HG03460 (cell line): ENCODE measurements around the gene TIMM22.

Experiments used
- ATAC-seq: cut with Tn5 transposase; IDR thresholded peaks from one replicate; pipeline ENCODE4 v1.9.1; 2021; ENCODE audit not compliant: unreplicated experiment

TIMM22 gene

DNA sequence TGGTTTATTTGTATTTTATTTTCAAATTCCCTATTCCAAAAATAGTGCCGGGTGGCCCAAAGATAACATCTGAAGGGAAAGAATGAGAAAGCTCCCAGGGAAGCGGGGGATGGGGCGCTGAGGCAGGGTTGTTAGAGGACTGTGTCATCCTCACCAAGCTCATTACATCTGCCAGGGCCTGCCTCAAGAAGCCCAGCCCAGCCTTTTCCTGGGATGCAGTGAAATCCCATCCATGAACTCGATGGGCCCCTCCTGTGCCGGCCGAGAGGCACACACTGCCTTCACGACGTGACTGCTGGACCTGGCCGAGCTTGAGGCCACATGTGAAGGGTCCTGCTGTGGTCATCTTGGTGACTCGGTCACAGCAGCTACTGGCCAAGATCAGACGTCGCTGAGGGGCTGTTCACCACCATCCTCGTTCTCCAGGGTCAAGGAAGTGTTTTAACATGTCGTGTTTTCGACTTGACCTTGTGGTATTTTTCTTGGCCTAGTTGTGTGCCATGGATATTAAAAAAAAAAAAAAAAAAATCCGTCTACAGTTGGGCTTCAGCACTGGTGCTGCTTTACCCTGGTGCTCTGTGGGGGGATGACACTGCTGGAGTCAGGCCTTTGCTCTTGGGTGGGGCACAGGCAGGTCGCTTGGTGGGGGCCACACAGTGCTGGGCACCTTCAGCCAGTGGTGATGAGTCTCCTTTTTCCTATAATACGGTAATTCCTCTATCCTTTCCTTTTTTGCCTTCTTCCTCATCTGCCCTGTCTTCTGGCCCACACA, 4.9 kb downstream of the TIMM22 start:
- no peak for ATAC-seq

DNA sequence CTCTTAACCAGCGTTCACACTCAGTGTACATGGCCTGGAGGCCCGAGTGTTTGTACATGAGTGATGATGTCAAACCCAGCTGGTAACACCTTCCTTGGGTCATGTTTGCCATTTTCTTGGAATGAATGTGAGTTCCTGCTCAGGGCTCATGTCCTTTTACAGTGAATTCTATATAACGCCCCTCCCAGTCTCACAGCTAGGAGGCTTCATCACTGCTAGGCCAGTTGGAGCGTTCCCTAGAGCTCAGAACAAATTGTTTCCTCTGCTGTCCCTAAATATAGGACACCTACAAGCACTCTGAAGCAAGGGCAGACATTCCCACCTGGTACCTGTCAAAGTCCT, 5.5 kb downstream of the TIMM22 start:
- no peak for ATAC-seq

DNA sequence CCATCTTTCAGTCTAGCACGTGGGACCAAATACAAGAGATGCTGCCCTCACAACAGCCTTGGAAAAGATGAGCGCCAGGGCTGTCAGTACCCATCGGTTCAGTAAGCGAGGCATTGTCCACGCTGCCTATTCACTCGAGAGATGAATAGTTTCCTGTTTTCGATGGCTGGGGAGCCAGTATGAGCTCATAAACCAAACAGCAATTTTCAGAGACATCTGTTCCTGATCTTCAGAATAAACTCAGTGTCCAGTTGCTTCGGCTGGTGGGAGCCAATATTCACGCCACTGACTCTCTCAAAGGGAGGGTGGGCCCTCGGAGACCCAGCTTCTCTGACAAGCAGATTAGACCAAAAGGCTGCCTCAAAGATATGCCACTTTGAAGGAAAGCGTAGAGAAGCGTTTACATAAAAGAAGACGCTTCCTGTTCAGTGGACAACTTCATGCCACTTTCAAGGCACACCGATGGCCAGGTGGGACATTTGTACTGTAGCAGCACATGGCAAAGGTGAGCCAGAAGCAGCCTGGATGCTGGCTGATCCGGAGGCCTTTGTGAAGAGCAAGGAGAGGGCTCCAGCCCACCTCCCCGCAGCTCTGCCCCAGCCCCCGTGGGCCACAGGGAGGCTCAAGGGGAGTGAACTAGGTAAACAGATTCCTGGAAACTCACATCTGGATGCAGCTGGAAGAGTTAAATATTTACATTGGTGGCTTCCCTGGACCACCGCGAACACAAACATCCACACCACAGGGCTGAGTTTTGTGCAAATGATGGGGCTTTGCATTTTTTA, 6.0 kb downstream of the TIMM22 start:
- no peak for ATAC-seq

DNA sequence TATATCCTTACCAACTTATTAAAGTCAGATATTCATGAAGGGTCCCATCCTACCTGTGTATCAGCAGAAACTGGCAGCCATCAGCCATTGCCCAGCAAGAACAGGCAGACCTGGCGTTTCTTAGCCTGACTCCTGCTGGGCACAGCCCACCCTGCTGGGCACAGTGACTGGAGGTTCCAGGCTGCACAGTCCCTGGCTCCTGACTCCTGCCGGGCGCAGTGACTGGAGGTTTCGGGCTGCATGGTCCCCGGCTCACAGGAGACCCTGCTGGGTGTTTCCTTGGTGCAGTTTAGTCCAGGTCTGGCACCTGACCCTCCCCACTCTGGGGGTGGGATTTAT, 6.7 kb downstream of the TIMM22 start:
- no peak for ATAC-seq

DNA sequence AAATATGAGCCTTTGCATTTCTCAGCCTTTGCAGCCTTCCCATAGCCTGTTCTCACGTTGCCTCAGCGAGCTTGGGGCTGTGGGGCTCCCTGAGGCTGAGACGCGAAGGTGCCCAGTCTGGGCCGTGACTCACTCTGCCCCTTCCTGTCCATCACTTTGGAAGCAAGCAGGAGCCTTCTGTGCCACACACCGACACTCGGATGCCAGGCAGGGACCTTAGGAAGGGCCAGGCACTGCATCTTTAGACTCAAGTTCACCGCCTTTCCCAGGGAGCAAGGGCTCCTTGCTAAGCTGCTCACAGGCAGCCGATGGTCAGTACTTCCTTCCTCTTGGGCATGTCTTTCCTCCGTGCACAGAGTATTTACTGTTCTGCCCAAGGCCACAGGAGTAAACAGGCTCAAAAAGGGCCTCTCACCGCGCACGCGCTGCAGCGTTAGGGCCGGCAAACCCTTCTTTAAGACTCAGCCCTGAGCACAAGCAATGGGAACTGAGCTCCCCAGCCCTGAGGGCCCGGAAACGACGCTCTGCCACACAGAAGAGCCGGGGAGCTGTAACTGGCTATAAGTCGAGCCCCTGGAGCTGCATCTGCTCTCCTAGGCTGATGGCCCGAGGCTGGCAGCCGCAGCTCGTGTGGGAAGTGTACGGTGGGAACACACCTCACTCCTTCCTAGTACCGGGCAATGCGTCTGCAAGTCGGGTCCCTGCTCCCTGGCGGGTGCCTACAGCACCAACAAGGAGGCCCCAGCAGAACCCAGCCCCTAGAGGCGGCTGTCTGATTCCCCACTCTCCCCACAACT, 7.2 kb downstream of the TIMM22 start:
- no peak for ATAC-seq

DNA sequence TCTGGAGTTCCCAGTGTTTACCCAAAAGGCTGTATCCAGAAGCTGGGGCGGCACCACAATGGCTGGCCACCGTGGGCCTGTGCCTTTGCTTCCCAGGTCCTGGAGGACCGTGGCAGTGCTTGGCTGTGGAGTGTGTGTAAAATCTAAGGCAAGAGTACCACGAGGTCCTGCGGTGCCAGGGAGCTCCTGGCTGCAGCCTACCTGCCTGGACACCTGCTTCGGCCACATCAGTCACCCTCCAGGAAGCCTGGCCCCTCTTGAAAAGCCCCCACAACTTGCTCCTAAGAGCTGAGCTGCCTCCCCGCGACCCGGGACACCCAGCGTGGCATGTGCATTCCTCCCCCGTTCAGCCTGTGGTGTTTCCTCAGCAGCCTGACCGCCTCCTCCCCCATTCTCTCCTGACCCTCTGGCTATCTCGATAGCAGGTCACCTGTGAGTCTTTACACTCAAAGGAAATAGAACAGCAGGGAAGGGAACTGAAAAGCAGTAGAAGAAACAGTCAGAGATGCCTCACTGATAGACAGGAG, 7.9 kb downstream of the TIMM22 start:
- no peak for ATAC-seq

DNA sequence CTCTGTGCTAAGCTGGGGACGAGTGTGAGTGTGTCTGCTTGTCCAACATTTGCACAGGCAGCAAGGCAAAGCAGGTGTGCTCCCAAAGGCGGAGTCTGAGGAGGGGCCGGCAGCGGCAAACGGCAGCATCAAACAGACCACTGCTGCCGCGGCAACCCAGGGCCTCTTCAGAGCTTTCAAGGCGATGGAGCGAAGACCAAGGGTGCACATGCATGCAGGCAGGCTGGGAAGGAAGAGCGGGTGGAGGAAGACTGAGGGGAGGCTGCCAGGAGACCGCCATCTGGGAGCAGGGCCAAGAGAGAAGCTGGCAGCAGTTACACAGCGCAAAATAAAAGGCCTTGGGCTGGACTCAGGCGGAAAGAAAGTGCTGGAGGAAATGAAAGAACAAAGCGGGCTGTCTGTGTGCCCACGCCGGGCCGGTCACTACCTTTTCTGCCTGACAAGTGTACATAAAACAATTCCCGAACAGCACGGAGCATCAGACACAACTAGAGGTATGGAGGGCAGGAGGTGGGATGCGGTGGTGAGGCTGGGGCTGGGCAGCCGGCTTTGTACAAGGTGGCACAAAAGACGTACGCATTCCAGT, 8.5 kb downstream of the TIMM22 start:
- no peak for ATAC-seq

DNA sequence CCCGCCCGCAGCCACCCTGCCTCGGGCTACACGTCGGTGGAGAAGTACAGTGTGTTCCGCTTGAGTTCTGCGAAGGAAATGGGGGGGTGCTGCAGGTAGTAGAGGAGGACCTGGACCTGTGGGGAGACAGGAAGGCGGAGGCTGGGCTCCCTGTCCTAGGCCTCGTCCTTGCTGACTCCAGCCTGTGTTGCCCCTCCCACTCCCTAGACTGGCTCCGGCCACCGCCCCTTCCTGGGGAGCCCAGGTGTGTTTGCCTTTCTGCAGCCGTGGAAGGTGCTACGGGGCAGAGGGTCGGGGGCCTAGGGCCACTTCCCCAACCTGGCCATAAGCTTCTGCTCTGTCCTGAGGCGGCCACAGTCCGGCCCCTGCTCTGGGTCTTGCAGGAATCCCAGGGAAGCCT, 9.1 kb downstream of the TIMM22 start:
- no peak for ATAC-seq

DNA sequence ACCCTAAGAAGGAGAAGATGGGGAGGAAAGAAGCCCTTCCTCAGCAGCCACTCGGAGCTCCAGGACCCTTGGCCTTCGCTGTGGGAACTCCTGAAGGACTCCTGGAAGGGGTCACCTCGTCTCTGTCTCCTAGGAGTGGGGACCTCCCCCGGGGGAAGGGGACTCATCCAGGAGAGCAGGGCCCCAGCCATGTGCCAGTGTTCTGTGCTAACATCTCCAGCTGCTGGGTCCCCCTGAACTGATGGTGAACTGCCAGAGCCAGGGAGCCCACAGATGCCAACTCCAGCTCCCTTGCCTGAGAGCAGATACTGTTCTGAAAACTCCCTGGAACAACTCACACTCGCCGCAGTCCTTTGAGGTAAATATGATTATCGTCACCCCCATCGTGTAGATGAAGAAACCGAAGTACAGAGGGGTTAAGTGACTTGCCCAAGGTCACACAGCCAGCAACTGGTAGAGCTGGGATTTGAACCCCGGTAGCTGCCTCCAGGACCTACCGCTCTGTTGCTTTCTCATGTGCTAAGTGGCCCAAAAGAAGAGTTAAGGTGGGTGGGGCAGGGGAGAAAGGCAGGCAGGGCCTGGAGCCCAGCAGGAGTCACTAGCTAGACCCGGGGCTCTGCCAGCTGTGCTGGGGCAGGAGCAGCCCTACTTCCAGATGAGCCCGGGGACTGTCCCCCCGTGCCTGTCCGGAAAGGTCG, 10.5 kb downstream of the TIMM22 start:
- ATAC-seq = no peak

DNA sequence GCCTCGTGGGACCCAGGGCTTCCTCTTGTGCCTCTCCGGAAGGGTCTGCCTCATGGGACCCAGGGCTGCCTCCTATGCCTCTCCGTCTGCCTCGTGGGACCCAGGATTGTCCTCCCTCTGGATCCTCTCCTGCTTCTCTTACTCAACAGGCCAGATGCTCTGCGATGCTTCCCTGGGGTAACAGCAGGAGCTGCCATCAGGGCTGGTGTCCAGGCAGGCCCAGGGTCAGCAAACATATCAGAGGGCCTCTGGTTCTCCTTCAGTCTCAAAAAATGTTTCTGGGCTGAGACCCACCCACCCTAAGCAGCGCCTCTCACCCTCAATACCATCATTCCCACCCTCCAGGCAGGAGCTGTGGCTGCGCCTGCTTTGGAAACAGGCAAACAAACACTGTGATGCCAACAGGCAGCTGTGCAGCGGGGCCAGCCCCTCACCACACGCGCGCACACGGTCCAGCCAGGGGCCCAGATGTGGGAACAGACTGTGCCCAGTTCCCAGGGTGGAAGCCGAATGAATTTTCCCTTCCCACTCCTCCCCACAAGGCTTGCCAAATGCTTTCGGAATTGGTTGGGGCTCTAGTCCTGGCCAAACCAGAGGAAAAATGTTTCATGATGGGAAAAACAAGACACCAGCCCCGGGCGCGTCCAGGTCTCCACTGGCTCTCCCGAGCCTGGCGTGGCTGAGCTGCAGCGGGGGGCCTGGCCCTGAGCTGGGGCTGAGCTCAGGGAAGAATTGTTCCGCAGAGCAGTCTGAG, 11.3 kb downstream of the TIMM22 start:
- no peak for ATAC-seq

DNA sequence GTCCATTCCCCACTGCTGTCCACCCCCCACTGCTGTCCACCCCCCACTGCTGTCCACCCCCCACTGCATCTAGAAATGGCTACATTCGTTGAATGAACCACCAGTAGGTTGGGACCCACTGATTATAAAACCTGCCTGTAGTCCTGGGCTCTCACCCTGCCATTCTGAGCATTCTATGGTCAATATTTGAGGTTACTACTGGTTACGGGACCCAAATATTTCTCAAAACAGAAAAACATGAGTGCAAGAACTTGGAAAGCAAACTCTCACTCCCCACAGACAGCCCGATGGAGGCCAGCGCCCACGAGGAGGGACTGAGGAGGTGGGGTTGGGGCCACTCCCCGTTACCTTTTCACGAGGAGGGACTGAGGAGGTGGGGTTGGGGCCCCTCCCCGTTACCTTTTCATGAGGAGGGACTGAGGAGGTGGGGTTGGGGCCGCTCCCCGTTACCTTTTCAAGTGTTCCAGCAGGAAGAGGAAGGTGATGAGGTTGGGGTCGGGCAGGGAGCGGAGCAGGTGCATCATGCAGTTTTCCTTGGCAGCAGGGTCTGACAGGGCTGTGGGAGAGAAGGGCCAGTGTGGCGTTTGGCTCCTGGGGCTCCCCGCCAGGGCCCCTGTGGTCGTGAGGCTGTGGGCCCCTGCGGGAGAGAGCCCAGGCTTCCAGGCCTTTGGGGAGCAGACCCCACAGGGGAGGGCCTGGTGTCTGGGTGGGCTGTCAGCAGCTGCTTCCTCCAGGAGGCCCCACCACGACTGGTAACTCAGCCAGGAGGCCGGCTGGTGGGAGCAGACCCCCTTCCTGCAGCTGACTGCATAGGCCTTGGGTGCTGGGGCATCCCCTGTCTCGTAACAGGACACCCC, 12.5 kb downstream of the TIMM22 start:
- ATAC-seq = no peak

DNA sequence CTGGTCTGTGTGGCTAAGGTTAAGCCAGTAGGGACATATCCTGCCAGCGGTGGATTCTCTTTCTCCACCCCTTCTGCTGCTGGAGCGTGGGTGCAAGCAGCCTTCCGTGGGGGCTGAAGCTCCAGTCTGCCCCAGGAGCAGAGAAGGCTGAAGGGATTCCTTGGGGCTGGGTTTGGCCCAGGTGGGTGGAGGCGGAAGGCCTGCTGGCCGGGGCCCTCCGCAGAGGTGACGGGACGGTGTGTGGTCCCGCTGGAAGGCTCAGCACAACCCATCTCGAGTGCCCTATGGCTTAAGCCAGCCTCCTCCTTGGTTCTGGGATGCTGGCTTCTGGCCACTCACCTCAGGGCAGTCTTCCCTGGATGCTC, 13.1 kb downstream of the TIMM22 start:
- ATAC-seq = no peak

DNA sequence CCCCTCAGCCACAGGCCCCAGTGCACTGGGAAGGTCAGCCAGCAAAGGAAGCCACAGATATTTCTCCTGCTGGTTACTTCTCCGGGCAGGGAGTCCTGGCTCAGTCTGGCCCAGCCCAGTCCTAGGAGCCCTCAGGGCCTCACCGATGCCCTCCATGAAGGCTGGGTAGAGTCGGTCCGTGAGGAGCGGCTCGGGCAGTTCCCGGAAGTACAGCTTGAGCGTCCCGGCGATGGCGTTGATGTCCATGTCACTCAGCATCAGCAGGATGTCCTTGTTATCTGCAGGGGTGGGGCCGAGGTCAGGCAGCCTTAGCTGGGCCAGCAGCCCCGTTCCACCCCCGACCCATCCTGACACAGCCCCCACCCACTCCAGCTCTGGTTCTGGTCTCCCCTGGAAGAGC, 13.7 kb downstream of the TIMM22 start:
- ATAC-seq = no peak

DNA sequence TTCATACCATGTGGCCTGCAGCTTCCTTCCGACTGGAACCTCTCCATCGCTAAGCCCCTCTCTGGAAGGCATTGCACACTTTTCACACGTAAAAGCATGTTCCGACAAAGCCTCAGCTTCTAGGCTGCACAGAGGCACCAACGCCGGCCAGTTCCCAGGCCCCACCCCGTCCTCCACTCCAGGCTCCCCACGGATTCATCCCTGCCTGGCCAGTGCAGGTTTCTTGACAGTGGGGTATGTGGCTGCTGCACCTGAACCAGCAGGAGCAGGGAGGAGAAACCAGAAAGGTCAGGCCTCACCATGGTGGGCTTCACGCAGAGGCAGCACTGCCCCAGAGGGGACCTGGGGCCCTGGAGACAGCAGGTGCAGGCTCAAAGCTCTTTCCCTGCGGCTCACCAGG, 14.2 kb downstream of the TIMM22 start:
- no peak for ATAC-seq

DNA sequence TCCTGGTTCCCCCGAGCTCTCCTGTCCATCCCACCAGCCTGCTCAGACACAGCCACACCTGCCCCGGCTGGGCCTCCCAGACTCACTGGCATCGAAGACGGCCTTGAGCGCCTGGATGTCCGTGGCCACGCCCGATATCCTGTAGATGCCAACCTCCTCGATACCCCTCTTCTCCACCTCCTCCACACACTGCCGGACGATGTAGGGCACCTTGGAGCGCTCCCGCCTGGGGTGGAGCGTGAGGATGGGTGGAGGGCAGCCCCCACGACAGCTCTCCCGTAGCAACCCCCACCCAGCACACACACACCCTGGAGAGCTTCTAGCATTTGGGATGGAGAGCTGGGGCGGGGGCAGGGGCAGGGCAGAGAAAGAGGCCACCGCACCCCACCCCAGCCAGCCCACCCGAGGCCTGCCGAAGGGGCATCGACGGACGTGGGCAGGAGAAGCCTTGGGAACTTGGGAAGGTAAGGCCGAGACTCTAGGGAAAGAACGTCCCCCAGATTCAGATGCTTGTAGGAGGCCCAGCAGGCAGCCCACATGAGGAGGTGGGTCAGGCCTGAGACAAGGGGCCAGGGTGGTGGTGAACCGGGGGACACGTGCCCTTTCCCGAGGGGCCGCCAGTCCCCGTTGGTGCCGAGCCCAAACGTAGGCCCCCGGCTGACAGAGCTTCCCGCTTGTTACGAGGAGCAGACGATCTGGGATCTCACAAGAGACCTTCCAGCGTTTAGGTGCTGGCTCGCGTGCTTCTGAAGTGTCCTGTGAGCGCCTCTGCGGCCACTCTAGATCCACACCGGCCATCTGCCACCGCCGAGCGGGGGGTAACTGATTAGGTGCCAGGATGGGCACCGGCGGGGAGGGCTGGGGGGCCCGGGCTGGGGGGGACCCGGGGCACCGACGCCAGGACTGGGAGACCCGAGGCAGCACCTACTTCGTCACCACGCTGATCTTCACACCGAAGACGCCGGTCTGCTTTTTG, 15.1 kb downstream of the TIMM22 start:
- no peak for ATAC-seq

DNA sequence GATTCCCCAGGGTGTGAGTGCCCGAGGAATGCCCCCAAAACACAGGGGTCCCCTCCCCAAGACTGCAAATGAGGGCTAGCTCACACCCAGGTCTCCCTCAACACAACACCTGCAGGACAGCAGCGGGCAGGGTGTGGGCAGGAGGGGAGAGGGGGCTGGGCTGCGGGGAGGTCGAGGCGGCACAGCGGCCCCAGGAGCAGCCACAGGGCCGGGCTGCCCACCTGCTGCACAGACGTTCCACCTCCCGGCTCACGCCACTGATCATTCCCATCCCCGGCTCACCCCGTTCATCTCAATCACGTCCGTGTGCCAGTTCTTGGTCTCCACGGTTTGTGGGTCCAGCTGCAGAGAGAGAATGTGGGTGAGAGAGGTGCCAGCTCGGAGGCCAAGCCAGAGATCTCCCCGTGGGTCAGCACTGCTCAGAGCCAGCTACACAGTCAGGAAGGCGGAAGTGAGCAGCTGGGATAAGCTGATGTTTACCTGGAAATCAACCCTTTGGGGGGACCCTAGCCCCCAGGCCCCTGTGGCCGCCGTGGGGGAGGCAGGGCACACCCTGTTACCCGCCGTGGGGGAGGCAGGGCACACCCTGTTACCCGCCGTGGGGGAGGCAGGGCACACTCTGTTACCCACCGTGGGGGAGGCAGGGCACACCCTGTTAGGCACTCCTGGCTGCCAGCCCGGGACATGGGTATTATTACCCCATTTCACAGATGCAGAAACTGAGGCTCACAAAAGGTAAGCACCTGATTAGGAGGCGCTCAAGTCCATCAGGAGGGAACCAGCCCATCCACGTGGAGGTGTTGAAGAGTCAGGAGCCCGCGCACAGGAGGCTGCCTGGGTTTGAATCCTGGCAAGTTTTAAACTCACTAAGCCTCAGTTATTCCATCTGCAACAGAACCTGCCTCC, 16.1 kb downstream of the TIMM22 start:
- no peak for ATAC-seq

DNA sequence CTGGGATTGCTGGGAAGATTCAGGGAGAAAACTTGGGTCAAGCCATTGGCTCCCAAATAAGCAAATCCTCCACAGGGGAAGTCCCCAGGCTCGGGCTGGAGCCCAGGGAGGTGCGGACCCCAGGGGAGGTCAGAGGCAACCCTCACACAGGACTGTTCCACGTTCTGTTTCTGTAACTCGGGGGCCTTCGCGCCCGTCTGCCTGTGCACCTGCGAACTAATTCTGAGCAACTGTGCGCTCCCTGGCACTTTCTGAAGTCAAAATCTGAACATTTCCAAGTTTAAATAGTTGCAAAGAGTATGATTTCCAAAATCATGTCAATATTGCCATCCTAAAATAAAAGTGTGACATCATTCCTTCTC, 16.8 kb downstream of the TIMM22 start:
- ATAC-seq = no peak
